HG02943 (cell line): ENCODE data around the gene RNF224.

Experiments
- ATAC-seq: cut with Tn5 transposase; IDR thresholded peaks from one replicate; pipeline ENCODE4 v1.9.1; 2021; ENCODE audit warnings: mild to moderate bottlenecking, low read depth, moderate library complexity; ENCODE audit not compliant: unreplicated experiment

RNF224 gene

DNA sequence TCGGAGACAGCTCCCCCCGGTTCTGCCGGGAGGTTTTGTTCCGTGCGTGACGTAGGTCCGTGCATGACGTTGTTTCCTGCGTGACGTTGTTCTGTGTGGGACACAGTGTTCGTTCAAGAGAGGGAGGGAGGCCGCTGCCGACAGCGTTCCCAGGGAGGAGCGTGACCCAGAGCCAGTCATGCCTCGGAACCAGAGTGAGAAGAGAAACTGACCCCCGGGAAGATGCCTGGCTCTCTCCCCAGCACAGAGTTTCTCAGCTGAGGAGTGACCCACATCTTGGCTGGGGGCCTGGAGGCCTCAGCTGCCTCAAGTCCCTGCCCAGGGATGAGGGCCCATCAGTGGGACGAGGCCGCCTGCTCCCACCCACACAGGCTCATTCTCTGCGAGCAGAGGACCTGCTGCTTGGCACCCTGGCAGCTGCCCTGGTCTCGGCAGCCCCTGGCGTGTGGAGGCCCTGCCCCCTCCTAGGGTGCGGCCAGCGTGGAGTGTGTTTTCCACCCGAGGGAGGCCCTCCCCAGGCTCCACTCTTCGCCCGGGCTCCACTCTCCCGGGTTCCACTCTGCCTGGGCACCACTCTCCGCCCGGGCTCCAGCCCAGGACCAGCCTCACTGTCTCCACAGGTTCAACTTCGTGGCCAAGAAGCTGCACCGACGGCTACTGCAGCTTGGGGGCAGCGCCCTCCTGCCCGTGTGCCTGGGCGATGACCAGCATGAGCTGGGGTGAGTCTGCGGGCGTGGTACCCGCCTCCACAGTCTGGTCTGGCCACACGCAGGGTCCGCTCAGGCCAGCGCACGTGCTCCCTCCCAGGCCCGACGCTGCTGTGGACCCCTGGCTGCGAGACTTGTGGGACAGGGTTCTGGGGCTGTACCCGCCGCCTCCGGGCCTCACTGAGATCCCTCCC, 13.9 kb upstream of the RNF224 start:
- ATAC-seq: no peak

DNA sequence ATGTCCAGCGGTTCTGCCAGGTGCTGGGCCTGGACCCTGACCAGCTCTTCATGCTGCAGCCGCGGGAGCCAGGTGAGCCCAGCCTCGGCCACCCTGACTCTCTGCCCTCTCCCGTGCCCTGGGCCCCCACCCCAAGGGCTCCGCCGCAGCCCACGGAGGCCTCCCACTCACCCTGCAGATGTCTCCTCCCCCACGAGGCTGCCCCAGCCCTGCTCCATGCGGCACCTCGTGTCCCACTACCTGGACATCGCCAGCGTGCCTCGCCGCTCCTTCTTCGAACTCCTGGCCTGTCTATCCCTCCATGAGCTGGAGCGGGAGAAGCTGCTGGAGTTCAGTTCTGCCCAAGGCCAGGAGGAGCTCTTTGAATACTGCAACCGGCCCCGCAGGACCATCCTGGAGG, 12.7 kb upstream of the RNF224 start:
- ATAC-seq: no peak

DNA sequence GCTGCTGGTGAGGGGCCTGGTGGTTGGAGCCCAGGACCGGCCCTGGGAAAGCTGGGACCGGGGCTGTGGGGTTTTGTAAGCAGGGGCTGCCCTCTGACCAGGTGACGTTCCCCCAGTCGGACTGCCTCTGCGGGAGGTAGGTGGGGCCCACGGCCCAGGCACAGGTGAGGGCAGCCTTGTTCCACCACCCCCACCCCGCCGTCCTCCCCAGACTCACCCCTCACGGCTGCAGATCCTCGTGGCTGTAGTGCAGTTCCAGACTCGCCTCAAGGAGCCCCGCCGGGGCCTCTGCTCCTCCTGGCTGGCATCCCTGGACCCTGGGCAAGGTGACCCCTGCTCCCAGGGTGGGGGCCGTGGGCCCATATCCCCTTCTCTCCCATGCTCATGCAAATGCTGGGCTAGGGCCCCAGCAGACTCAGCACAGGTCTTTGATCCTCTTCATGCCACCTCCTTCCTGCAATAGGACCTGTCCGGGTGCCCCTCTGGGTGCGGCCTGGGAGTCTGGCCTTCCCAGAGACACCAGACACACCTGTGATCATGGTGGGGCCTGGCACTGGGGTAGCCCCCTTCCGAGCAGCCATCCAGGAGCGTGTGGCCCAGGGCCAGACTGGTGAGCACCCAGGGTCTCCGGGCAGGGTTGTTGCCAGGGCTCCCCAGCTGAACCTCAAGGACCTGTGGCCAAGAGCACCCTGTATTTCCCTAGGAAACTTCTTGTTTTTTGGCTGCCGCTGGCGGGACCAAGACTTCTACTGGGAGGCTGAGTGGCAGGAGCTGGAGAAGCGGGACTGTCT, 11.9 kb upstream of the RNF224 start:
- no peak for ATAC-seq

DNA sequence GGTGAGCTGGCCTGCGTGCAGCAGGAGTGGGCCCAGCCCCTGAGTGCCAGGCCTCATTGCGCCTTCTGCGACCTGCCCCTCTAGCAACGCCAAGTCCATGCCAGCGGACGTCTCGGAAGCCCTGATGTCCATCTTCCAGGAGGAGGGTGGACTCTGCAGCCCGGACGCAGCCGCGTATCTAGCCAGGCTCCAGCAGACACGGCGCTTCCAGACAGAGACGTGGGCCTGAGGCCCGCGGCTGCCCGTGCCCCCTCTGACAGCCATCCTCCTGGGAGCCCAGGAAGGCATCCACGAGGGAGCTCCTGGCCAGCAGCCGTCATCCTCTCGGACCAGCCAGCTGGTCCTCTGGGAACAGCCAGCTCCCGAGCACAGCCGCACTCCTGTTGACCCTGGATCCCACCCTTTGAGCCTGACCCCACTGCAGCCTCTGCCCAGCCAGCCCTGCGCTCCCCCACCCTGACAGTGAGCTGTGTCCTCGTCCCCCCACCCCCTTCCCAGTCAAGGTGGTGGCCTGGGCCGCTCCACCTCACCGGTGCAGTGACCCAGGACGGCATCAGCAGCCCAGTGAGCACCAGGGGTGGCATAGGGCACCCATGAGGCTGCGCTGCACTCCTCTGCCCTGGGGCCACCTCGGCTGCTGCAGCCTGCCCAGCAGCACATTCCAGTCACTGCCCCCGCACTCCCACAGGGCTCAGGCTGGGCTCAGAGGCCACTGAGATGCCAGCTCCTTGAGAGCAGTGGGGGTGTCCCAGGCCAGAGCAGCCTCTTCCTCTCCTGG, 10.9 kb upstream of the RNF224 start:
- ATAC-seq: no peak

DNA sequence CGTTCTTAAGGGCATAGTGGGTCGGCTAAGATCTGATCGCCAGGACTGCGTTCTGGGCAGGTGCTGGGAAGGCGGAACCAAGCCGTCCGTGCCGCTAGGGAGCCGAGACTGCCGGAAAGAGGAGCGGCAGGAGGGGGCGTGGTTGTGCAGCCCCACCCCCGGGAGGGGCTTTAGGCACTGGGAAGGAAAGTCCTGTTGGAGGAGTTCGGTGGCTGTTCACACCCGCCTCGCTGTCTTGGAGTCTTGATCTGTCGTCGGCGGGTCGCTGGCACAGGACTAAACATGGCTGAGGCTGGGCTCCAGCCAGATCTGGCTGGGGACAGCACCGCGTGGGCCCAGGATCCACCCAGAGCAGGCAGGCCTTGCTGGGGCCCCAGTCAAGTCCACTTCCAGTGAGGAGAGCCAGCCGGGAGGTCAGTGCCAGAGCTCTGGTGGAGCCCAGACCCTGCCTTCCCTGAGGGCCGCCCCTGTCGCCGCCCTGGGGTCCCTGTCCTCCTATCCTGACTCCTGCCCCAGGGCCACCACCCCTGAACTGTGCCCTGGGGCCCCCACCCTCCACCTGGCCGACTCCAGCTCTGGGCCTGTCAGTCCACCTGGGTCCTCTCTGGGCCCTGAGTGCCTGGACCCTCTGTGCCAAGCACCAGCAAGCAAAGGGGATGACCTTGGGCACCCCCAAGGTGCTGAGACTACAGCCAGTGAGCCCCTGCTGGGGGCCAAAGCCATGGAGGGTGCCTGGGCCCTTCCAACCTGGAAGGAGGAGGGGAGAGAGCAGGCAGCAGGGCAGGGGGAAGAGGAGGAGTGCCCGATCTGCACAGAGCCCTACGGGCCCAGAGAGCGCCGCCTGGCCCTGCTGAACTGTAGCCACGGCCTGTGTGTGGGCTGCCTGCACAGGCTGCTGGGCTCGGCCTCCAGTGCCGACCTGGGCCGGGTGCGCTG, 9.8 kb upstream of the RNF224 start:
- no peak for ATAC-seq

- ATAC-seq: no peak
These were observed 9.0 kb upstream of the RNF224 start for GRCh38 chr9:137218212-137218753.

- ATAC-seq: no peak
These were observed 8.5 kb upstream of the RNF224 start for GRCh38 chr9:137218754-137219271.

- ATAC-seq: no peak
These were observed 7.5 kb upstream of the RNF224 start for GRCh38 chr9:137219757-137220316.

DNA sequence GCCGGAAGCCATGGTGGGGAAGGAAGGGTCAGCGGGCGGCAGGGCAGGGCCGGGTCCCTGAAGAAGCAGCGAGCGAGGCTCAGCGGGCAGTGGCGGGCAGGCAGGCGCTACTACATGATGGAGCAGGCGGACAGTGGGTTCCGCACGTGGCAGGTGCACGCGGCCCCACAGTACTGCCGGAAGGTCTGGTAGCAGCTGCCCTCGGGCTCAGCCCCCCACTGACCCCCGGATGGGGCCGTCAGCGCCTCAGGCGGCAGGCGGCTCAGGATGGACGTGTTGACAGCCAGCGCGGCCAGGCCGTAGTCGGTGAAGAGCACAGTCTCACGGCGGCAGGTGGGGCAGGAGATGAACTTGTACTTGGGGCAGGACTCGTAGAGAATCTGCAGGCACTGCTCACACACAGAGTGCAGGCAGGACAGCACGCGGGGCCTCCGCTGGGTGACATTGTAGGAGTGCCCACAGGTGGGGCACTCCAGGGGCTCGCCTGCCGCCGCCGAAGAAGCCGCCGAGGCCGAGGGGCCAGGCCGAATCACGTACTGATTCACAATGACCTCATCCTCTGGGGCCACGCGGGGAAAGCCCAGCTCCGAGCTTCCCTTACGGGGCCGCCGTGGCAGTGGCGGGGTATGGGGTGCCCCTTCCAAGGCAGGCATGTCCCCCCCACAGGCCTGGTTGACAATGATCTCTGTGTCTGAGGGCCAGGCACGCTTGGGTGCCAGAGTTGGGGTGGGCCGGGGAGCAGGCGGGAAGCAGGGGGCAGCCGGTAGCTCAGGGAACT, 6.8 kb upstream of the RNF224 start:
- ATAC-seq: no peak

- no peak for ATAC-seq
These were observed 6.2 kb upstream of the RNF224 start for GRCh38 chr9:137221095-137221505.

DNA sequence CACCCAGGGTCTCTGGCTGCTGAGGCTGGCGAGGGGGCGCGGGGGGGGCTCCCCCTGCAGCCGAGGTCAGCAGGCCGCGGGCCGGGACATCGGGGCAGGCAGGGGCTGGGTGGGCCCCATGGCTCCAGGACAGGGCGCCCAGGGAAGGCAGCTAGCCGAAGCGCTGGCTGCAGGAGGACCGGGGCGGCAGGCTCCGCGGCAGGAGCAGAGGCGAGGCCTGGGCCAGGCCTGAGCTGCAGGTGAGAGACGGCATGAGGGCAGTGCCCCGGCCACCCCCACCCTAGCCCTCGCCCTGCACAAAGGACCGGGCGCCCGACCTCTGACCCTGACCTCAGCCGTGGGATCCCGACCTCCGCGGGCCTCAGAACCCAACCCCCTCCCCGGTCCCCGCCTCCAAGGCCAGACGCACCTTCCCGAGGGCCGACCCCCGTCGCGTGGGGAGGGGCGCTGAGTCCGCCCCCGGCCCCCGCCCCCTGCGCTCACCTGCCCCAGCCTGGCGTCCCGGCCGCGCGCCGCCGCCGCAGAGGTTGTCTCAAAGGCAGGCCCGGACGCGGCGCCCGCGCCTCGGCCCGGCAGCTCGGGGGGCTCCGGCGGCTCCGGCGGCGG, 5.7 kb upstream of the RNF224 start:
- ATAC-seq: no peak

GRCh38 chr9:137222190-137223077, 4.9 kb upstream of the RNF224 start, which contains the start of gene RNF208:
Gene RNF208, minus strand, starts transcription at chr9:137222240. Its CDS starts 1,028 bp downstream, at chr9:137221212.
- ATAC-seq: peak; percentile 2

- peak; percentile 57 for ATAC-seq
These were observed 4.0 kb upstream of the RNF224 start for GRCh38 chr9:137223078-137223970.

DNA sequence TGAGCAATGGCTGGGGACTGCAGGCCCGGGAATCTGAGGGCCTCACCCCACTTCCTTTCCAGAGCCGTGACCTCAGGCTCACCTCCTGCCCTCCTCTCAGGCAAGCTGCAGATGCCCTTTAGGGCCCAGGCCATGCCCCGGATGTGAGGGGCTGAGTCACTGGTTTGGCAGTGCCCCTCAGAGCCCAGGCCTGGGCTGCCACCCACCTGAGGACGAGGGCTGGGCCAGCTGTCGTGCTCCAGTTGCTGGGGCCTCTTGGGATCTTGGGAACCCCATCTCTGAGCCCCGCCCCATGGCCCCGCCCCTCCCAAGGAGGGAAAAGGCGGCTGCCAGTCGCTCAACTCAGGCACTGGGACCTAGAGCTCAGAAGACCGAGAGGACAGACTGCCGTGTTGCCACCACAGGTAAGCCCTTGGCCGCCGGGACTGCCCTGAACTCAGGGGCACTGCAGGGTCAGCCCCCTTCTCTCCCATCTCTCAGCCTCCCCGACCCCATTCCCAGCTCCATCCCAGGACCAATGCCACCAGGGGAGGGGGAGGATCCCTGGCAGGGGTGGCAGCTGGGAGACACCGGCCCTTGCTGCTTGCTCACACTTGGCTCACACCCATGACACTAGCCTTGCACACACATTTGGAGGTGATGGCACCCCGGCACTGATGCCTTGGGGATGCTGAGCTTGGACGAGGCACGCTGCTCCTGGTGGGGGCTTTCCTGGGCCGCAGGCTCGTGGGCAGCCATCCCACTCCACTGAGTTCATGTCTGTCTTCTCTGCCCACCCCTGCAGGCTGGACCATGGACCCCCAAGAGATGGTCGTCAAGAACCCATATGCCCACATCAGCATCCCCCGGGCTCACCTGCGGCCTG, 2.2 kb upstream of the RNF224 start, which contains the start of gene CYSRT1:
CYSRT1 (plus strand) TSS at position 345 of the 865 bp plus-strand sequence; CDS start at position 793, 448 bp downstream.
- no peak for ATAC-seq
